ENCODE results near the gene USP10.

USP10 gene

DNA sequence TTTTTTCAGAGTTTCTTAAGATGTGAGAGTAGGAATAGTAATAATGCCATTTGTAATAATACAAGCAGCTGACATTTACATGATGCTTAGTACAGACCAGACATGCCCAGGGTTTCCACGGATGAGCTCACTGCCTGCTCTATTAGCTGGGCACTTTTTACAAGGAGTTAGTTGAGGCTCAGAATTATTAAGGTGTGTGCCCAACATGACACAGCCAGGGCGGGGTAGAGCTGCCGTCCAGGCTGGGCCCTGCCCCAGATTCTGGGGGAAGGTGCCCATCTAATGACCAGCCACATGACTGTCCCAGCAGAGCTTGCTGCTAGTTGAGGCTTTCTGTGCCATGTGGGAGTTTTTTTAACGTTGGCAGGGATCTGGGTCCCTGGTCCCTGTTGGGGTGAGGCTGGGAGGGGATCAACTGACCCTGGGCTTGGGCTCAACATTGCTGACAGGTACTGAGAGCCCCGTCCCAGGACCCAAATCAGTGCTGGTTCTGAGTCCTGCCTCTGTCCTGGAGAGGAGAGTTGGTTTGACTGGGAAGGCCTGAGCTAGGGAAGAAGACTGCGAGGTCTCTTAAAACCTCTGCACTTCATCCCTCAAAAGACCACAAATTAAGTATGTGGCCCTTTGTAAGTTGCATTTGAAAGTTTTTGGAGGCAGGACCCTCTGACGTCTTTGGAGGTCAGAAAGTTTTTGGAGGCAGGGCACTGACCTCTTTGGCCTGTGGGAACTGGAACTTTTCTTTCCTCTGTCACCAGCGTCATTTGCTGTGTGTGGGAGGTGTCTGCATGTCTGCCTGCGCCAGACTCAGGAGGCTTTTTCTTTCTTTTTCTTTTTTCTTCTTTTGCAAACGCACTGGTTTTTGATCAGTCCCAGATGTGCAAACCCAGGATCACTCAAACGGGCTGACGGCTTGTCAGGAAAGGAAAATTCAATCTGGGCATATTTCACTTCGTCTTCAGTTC, 122.2 kb downstream of the USP10 start:
- Histone ChIP-seq H3K36me3 (ENCODE audit: insufficient read depth, insufficient read length, low read length) (no peaks in the 10 kb centered on the region), H3K9me3 (ENCODE audit: insufficient read depth, low read length) (no peaks in the 10 kb centered on the region), H3K27me3 (ENCODE audit: insufficient read depth, insufficient read length) (peaks cover 42% of the 10 kb centered on the region), H3K4me1 (ENCODE audit: insufficient read depth, insufficient read length) (peaks cover 17% of the 10 kb centered on the region), H3K4me3 (ENCODE audit: insufficient read length, low read depth) (no peak overlapping the region), H3K9ac (ENCODE audit: insufficient read length, low read depth) (no peak overlapping the region)
- TF ChIP-seq ZNF274 (IDR thresholded peaks at IDR 0.05; ENCODE audit: low read depth, low read length) (no peak), YY1 (IDR thresholded peaks at IDR 0.05; ENCODE audit: insufficient read depth, insufficient read length) (no peak), SUZ12 (IDR thresholded peaks at IDR 0.05; ENCODE audit: extremely low read depth, insufficient read depth, insufficient read length) (no peak)
- DNase-seq (ENCODE audit: low read depth, low spot score): no peak

DNA sequence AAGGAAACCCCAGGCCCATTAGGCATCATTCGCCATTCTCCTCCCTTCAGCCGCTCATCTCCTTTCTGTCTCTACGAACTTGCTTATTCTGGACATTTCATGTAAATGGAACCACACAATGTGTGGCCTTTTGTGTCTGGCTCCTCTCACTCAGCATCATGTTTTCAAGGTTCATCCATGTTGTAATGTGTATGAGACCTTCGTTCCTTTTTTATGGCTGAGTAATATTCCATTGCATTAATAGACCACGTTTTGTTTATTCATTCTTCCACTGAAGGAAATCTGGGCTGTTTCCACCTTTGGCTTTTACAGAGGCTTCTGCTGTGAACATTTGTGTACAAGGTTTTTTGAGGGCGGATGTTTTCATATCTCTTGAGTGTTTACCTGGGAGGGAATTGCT, 123.2 kb downstream of the USP10 start:
- Histone ChIP-seq H3K9me3 (ENCODE audit: insufficient read depth, low read length) (no peaks in the 10 kb centered on the region), H3K27me3 (ENCODE audit: insufficient read depth, insufficient read length) (peaks cover 33% of the 10 kb centered on the region), H3K4me1 (ENCODE audit: insufficient read depth, insufficient read length) (peaks cover 20% of the 10 kb centered on the region), H3K36me3 (ENCODE audit: insufficient read depth, insufficient read length, low read length) (no peaks in the 10 kb centered on the region), H3K4me3 (ENCODE audit: insufficient read length, low read depth) (no peak overlapping the region), H3K9ac (ENCODE audit: insufficient read length, low read depth) (no peak overlapping the region)
- no peak for TF ChIP-seq SUZ12 (IDR thresholded peaks at IDR 0.05; ENCODE audit: extremely low read depth, insufficient read depth, insufficient read length)
- no peak for DNase-seq (ENCODE audit: low read depth, low spot score)

GRCh38 chr16:84823484-84823883, 123.7 kb downstream of the USP10 start:
- Histone ChIP-seq H3K4me3 (ENCODE audit: insufficient read length, low read depth) (no peak overlapping the region), H3K27me3 (ENCODE audit: insufficient read depth, insufficient read length) (peaks cover 29% of the 10 kb centered on the region), H3K4me1 (ENCODE audit: insufficient read depth, insufficient read length) (peaks cover 20% of the 10 kb centered on the region), H3K9me3 (ENCODE audit: insufficient read depth, low read length) (no peaks in the 10 kb centered on the region), H3K36me3 (ENCODE audit: insufficient read depth, insufficient read length, low read length) (no peaks in the 10 kb centered on the region), H3K9ac (ENCODE audit: insufficient read length, low read depth) (no peak overlapping the region)
- DNase-seq (ENCODE audit: low read depth, low spot score): no peak
- no peak for TF ChIP-seq ZNF274 (IDR thresholded peaks at IDR 0.05; ENCODE audit: low read depth, low read length)
- no peak for TF ChIP-seq YY1 (IDR thresholded peaks at IDR 0.05; ENCODE audit: insufficient read depth, insufficient read length)
- no peak for TF ChIP-seq SUZ12 (IDR thresholded peaks at IDR 0.05; ENCODE audit: extremely low read depth, insufficient read depth, insufficient read length)

DNA sequence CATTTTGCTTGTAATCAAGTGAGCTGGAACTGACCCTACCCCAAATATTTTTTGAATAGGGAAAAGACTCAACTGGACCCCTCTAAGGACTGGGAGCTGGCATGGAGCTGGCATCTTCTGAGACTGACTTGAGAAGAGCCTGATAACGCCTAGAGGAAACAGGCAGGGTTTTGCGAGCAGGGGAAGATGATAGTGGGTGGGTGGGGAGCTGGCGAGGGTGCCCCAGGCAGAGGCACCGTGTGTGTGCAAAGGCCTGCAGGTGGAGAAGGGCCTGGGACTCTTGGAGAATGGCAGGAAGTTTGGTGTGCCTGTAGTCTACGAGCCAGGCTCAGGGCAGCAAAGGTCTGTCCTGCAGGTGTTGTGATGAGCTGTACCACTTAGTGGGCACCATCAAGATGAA, 124.1 kb downstream of the USP10 start:
- H3K4me3 ChIP-seq (ENCODE audit: insufficient read length, low read depth): no peak overlapping the region
- H3K27me3 ChIP-seq (ENCODE audit: insufficient read depth, insufficient read length): peaks cover 24% of the 10 kb centered on the region
- no peak overlapping the region for H3K9ac ChIP-seq (ENCODE audit: insufficient read length, low read depth)
- peaks cover 20% of the 10 kb centered on the region for H3K4me1 ChIP-seq (ENCODE audit: insufficient read depth, insufficient read length)
- TF ChIP-seq YY1 (IDR thresholded peaks at IDR 0.05; ENCODE audit: insufficient read depth, insufficient read length) (no peak), ZNF274 (IDR thresholded peaks at IDR 0.05; ENCODE audit: low read depth, low read length) (no peak), SUZ12 (IDR thresholded peaks at IDR 0.05; ENCODE audit: extremely low read depth, insufficient read depth, insufficient read length) (no peak)
- no peaks in the 10 kb centered on the region for H3K9me3 ChIP-seq (ENCODE audit: insufficient read depth, low read length)
- no peaks in the 10 kb centered on the region for H3K36me3 ChIP-seq (ENCODE audit: insufficient read depth, insufficient read length, low read length)
- DNase-seq (ENCODE audit: low read depth, low spot score): no peak

GRCh38 chr16:84825896-84826557, 126.2 kb downstream of the USP10 start:
- Histone ChIP-seq H3K4me1 (ENCODE audit: insufficient read depth, insufficient read length) (peaks cover 11% of the 10 kb centered on the region), H3K4me3 (ENCODE audit: insufficient read length, low read depth) (no peak overlapping the region), H3K36me3 (ENCODE audit: insufficient read depth, insufficient read length, low read length) (no peaks in the 10 kb centered on the region), H3K27me3 (ENCODE audit: insufficient read depth, insufficient read length) (peaks cover 5% of the 10 kb centered on the region), H3K9ac (ENCODE audit: insufficient read length, low read depth) (peak overlapping the region; percentile 15), H3K9me3 (ENCODE audit: insufficient read depth, low read length) (no peaks in the 10 kb centered on the region)
- TF ChIP-seq ZNF274 (IDR thresholded peaks at IDR 0.05; ENCODE audit: low read depth, low read length) (no peak), YY1 (IDR thresholded peaks at IDR 0.05; ENCODE audit: insufficient read depth, insufficient read length) (no peak), SUZ12 (IDR thresholded peaks at IDR 0.05; ENCODE audit: extremely low read depth, insufficient read depth, insufficient read length) (no peak)
- DNase-seq (ENCODE audit: low read depth, low spot score): no peak

DNA sequence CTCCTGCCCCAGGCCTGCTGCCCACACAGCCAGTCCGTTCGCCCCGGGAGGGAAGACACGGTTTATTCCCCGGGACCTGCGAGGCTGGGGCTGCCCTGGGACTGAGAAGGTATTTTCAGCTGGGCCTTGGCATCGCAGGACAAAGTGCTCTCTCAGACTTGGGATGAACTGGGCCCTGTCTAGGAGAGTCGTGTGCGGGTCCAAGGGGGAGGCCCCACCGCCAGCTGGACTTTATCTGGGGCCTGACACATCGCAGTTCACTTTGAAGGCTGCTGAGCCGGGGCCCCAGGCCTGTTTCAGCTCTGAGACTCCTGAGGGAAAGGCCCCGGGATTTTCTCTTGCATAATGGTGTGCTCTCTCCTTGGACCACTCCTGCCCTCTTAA, 126.8 kb downstream of the USP10 start:
- Histone ChIP-seq H3K36me3 (ENCODE audit: insufficient read depth, insufficient read length, low read length) (no peaks in the 10 kb centered on the region), H3K4me1 (ENCODE audit: insufficient read depth, insufficient read length) (peaks cover 11% of the 10 kb centered on the region), H3K4me3 (ENCODE audit: insufficient read length, low read depth) (no peak overlapping the region), H3K9ac (ENCODE audit: insufficient read length, low read depth) (peak overlapping the region; percentile 15), H3K9me3 (ENCODE audit: insufficient read depth, low read length) (no peaks in the 10 kb centered on the region), H3K27me3 (ENCODE audit: insufficient read depth, insufficient read length) (peaks cover under 1% of the 10 kb centered on the region)
- TF ChIP-seq ZNF274 (IDR thresholded peaks at IDR 0.05; ENCODE audit: low read depth, low read length): no peak
- DNase-seq (ENCODE audit: low read depth, low spot score): no peak

- Histone ChIP-seq H3K9me3 (ENCODE audit: insufficient read depth, low read length) (no peaks in the 10 kb centered on the region), H3K4me1 (ENCODE audit: insufficient read depth, insufficient read length) (peaks cover 11% of the 10 kb centered on the region), H3K9ac (ENCODE audit: insufficient read length, low read depth) (peak overlapping the region; percentile 47), H3K27me3 (ENCODE audit: insufficient read depth, insufficient read length) (no peaks in the 10 kb centered on the region), H3K36me3 (ENCODE audit: insufficient read depth, insufficient read length, low read length) (no peaks in the 10 kb centered on the region), H3K4me3 (ENCODE audit: insufficient read length, low read depth) (no peak overlapping the region)
- DNase-seq (ENCODE audit: low read depth, low spot score): no peak
- no peak for TF ChIP-seq ZNF274 (IDR thresholded peaks at IDR 0.05; ENCODE audit: low read depth, low read length)
- TF ChIP-seq SUZ12 (IDR thresholded peaks at IDR 0.05; ENCODE audit: extremely low read depth, insufficient read depth, insufficient read length): no peak
- no peak for TF ChIP-seq YY1 (IDR thresholded peaks at IDR 0.05; ENCODE audit: insufficient read depth, insufficient read length)
Observed at GRCh38 chr16:84827131-84827574, 127.4 kb downstream of the USP10 start.

Measured in NT2/D1 (cell line).